Endothelial cell of umbilical vein (primary cell): ENCODE data around the gene PTPRF. TPM values are rescaled to one million over a fixed set of nuclear protein-coding genes. Genes with fewer than 3 reads are reported as not detected.

Experiments used
- BruUV-seq: library from RNA; stranded (reverse); fragments of 400-500 nt; replicated peaks from 2 replicates; lab custom pipeline; 2021; lab: Mats Ljungman, UMichigan
- CTCF ChIA-PET: fragments of 300-600, 350-600 bp; sonication (Branson Sonifier 250); formaldehyde crosslinking; loops from one replicate; lab custom pipeline; 2021; ENCODE audit warnings: antibody characterized with exemption, inconsistent platforms; lab: Charles Lee
- POLR2A ChIA-PET: fragments of 300-600, 350-600 bp; sonication (Branson Sonifier 250); formaldehyde crosslinking; loops from one replicate; lab custom pipeline; 2021; ENCODE audit warnings: antibody characterized with exemption, inconsistent platforms; lab: Charles Lee
- DNase-seq: peaks from one replicate; pipeline ENCODE4 v3.0.0-alpha.2; 2011; ENCODE audit warnings: low read depth, low spot score
- FAIRE-seq: peaks from 2 replicates; lab custom pipeline; 2011; peaks lifted over from hg19 to GRCh38; lab: Jason Lieb, UNC
- H2AFZ ChIP-seq: 2 replicates; pipeline ENCODE4 v1.6.0; 2012; ENCODE audit warnings: low read depth, low read length, control low read depth, inconsistent platforms
- H3K27ac ChIP-seq: 2 replicates; pipeline ENCODE4 v1.5.1; 2011; ENCODE audit warnings: low read depth, mild to moderate bottlenecking, control low read depth, low read length, moderate library complexity; ENCODE audit not compliant: insufficient read depth
- H3K27me3 ChIP-seq, 2 experiments: 2 replicates each; pipeline versions ENCODE4 v1.6.0 to v1.6.1; 2011; ENCODE audit warnings: low read length in 2 of 2, mixed read lengths in 1 of 2; ENCODE audit not compliant: control insufficient read depth in 2 of 2, insufficient read depth in 2 of 2
- H3K36me3 ChIP-seq, 2 experiments: 2 replicates in 1 of 2; 3 replicates in 1 of 2; pipeline ENCODE4 v1.5.1; 2011; ENCODE audit warnings: low read length in 2 of 2, mild to moderate bottlenecking in 1 of 2, moderate library complexity in 1 of 2; ENCODE audit not compliant: control insufficient read depth in 2 of 2, insufficient read depth in 2 of 2; ENCODE audit errors: extremely low read depth in 1 of 2
- H3K4me1 ChIP-seq: 3 replicates; pipeline ENCODE4 v1.5.1; 2011; ENCODE audit warnings: mild to moderate bottlenecking, low read length; ENCODE audit not compliant: control insufficient read depth, insufficient read depth; ENCODE audit errors: extremely low read depth
- H3K4me2 ChIP-seq: 2 replicates; pipeline ENCODE4 v1.6.1; 2011; ENCODE audit warnings: low read length, control low read depth, mixed read lengths; ENCODE audit not compliant: insufficient read depth
- H3K4me3 ChIP-seq, 3 experiments: fragments of 200-600 bp in 1 of 3; sonication (generic), shearing (Covaris generic) in 1 of 3; replicated peaks in 1 of 3; 2 replicates each; pipeline ENCODE4 v1.5.1; 2011 to 2016; ENCODE audit warnings: control low read depth in 3 of 3, low read length in 3 of 3, mild to moderate bottlenecking in 2 of 3, inconsistent platforms in 1 of 3, low read depth in 1 of 3, moderate library complexity in 1 of 3; ENCODE audit not compliant: insufficient read depth in 1 of 3
- H3K79me2 ChIP-seq: 2 replicates; pipeline ENCODE4 v1.6.0; 2012; ENCODE audit warnings: low read length, inconsistent platforms; ENCODE audit not compliant: control insufficient read depth, insufficient read depth
- H3K9ac ChIP-seq: replicated peaks from 2 replicates; pipeline ENCODE3; 2011; ENCODE audit warnings: low read length, control low read depth; ENCODE audit not compliant: insufficient read depth; ENCODE audit errors: extremely low read depth
- H3K9me1 ChIP-seq: replicated peaks from 3 replicates; pipeline ENCODE4 v1.6.0; 2011; ENCODE audit warnings: mild to moderate bottlenecking, low read length; ENCODE audit not compliant: control insufficient read depth, insufficient read depth; ENCODE audit errors: extremely low read depth
- H3K9me3 ChIP-seq: replicated peaks from 2 replicates; pipeline ENCODE4 v1.5.1; 2012; ENCODE audit warnings: low read length, inconsistent platforms; ENCODE audit not compliant: control insufficient read depth, insufficient read depth
- H4K20me1 ChIP-seq: replicated peaks from 2 replicates; pipeline ENCODE3; 2011; ENCODE audit warnings: mild to moderate bottlenecking, low read length; ENCODE audit not compliant: control insufficient read depth, insufficient read depth; ENCODE audit errors: extremely low read depth
- GATA2 ChIP-seq: IDR thresholded peaks from 2 replicates; pipeline ENCODE4 v1.7.0; 2011; ENCODE audit warnings: low read depth, mild to moderate bottlenecking, moderate library complexity, mixed read lengths, low read length; ENCODE audit not compliant: insufficient read length, insufficient read depth
- dilution Hi-C: fragments of 300-500 bp; cut with MboI; formaldehyde crosslinking; loops from one replicate; pipeline ENCODE4 v1.15.0; 2019; ENCODE audit warnings: low sequenced_read_pairs; ENCODE audit not compliant: extremely low pct_ligation_motif_present
- intact Hi-C: fragments of 100-400 bp; cut with micrococcal nuclease; formaldehyde crosslinking; loops from one replicate; pipeline ENCODE4 v1.10.0; 2022
- polyA plus RNA-seq, 4 experiments: library from polyadenylated mRNA; depleted of rRNA in 3 of 4; stranded (reverse) in 3 of 4; unstranded in 1 of 4; fragments of >200 nt; gene quantifications; 2 replicates each; pipeline versions ENCODE4 v1.2.1 to v1.2.3, GENCODE V29; 2011 to 2012; ENCODE audit warnings: missing spikeins in 1 of 4
- total RNA-seq: library from RNA; stranded (reverse); gene quantifications from 2 replicates; pipeline ENCODE4 v1.2.3, GENCODE V29; 2021
- TF ChIP-seq, protein P1 (sequence below), 2 donors: IDR thresholded peaks; 1 replicate in 1 of 2; 2 replicates in 1 of 2; pipeline ENCODE4 v1.5.1; 2011; ENCODE audit warnings: low read length in 2 of 2, mild to moderate bottlenecking in 2 of 2, moderate library complexity in 2 of 2, control low read depth in 1 of 2, inconsistent platforms in 1 of 2, low read depth in 1 of 2; ENCODE audit not compliant: insufficient read depth in 1 of 2; ENCODE audit errors: extremely low read depth in 1 of 2
- TF ChIP-seq, protein P2 (sequence below): IDR thresholded peaks from 2 replicates; pipeline ENCODE4 v1.6.1; 2011; ENCODE audit not compliant: insufficient read depth, insufficient read length

The PTPRF gene
- total and polyA plus RNA-seq, 2 donors (not counting 3 experiments of a cell fraction or from before 2014, with no cell fraction given): 217 to 338 TPM

DNA sequence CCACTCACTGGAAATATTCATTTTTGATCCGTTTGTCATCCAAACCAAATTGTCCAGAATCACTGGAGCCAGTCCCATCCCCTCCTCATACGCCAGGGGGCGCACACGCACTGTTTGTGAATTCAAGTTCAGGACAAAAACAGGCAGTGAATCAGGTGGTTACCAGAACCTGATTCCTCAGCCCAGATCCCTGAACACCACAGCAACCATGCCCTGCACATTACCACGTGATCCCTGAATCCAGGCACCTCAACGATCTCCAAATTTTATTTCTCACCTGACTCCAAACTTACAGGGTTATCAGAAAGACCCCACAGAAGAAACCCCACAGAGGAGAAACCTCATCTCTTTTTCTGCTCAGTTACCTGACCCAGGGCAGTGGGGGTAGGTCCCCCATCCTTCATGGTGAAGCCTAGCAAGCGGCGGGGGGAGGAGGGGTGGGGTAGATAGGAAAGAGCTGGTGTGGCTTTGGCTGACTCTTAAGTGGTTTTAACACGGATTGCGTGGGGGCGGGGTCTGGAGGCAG, 1.4 kb upstream of the PTPRF start:
- Histone ChIP-seq H3K9me1 (no peaks in the 10 kb centered on the region), H2AFZ (peak overlapping the region; percentile 34), H3K4me2 (no peak overlapping the region), H3K36me3 (no peaks in the 10 kb centered on the region), H3K27ac (no peak overlapping the region), H3K79me2 (peaks cover 29% of the 10 kb centered on the region), H3K4me3 (no peak overlapping the region), H3K27me3 (no peaks in the 10 kb centered on the region), H3K4me1 (peaks cover 24% of the 10 kb centered on the region), H3K9me3 (no peaks in the 10 kb centered on the region), H3K9ac (no peak overlapping the region), H4K20me1 (no peaks in the 10 kb centered on the region)
- BruUV-seq: no TSS peak
- peak; percentile 81 for DNase-seq
- TF ChIP-seq, protein P1, sequence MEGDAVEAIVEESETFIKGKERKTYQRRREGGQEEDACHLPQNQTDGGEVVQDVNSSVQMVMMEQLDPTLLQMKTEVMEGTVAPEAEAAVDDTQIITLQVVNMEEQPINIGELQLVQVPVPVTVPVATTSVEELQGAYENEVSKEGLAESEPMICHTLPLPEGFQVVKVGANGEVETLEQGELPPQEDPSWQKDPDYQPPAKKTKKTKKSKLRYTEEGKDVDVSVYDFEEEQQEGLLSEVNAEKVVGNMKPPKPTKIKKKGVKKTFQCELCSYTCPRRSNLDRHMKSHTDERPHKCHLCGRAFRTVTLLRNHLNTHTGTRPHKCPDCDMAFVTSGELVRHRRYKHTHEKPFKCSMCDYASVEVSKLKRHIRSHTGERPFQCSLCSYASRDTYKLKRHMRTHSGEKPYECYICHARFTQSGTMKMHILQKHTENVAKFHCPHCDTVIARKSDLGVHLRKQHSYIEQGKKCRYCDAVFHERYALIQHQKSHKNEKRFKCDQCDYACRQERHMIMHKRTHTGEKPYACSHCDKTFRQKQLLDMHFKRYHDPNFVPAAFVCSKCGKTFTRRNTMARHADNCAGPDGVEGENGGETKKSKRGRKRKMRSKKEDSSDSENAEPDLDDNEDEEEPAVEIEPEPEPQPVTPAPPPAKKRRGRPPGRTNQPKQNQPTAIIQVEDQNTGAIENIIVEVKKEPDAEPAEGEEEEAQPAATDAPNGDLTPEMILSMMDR (IDR thresholded peaks at IDR 0.05; ENCODE audit: extremely low read depth in 1 of 2, insufficient read depth in 1 of 2, low read depth in 1 of 2, low read length in 2 of 2): peak; percentile 88 to 98
- TF ChIP-seq, protein P2, sequence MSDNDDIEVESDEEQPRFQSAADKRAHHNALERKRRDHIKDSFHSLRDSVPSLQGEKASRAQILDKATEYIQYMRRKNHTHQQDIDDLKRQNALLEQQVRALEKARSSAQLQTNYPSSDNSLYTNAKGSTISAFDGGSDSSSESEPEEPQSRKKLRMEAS: peak; percentile 11
- no peak for TF ChIP-seq GATA2
- ChIA-PET POLR2A (no interaction called here), CTCF (interaction anchor here (0.7 to 2.6 kb wide), 13 partner anchors 9 to 518 kb away, joined by 3 to 18 read pairs (median 5); partner anchors contain the start of genes HYI and KDM4A)
- intact Hi-C loops: loop anchor here (1.0 to 5.0 kb wide), 7 partner anchors 75 to 518 kb away; partner anchors contain the start of genes IPO13, KDM4A and ST3GAL3
- dilution Hi-C loops: no loop called here
- peak; percentile 99 for FAIRE-seq
